SK-N-SH (cell line): ENCODE data around the gene NPFFR1. TPM values are rescaled to one million over a fixed set of nuclear protein-coding genes. Genes with fewer than 3 reads are reported as not detected.

Experiments
- CTCF ChIA-PET: fragments of 300-600, 350-600 bp; formaldehyde crosslinking; extraction: SDS; loops from one replicate; lab custom pipeline; 2021; lab: Yijun Ruan, JAX
- POLR2A ChIA-PET: fragments of 350-600 bp; sonication (Branson Sonifier 250); formaldehyde crosslinking; extraction: SDS; loops from one replicate; lab custom pipeline; 2020; ENCODE audit warnings: antibody characterized with exemption, inconsistent platforms; lab: Yijun Ruan, JAX
- DNase-seq: peaks from one replicate; pipeline ENCODE4 v3.0.0; 2012
- H2AFZ ChIP-seq: fragments of 200-600 bp; sonication (generic); 2 replicates; pipeline ENCODE4 v1.8.1; 2016; ENCODE audit warnings: antibody characterized with exemption, mild to moderate bottlenecking, low read depth
- H3F3A ChIP-seq: fragments of 200-600 bp; sonication (generic); replicated peaks from 2 replicates; pipeline ENCODE3; 2016; ENCODE audit warnings: antibody characterized with exemption, mild to moderate bottlenecking; ENCODE audit not compliant: insufficient read depth
- H3K27ac ChIP-seq, 2 experiments: fragments of 200-500 bp in 1 of 2; fragments of 200-600 bp in 1 of 2; sonication (Bioruptor generic) in 1 of 2; sonication (generic), shearing (Covaris generic) in 1 of 2; 2 replicates each; pipeline versions ENCODE4 v1.5.1 to v1.6.1; 2014 to 2016; ENCODE audit warnings: low read depth in 2 of 2, inconsistent platforms in 1 of 2, low read length in 1 of 2, mild to moderate bottlenecking in 1 of 2, mixed read lengths in 1 of 2
- H3K27me3 ChIP-seq: fragments of 200-600 bp; sonication (generic), shearing (Covaris generic); 2 replicates; pipeline ENCODE4 v1.6.1; 2016; ENCODE audit warnings: mixed run types; ENCODE audit not compliant: insufficient read depth
- H3K36me3 ChIP-seq, 2 experiments: fragments of 200-500 bp in 1 of 2; fragments of 200-600 bp in 1 of 2; sonication (Bioruptor generic) in 1 of 2; sonication (generic) in 1 of 2; replicated peaks in 1 of 2; 2 replicates each; pipeline versions ENCODE3 to v1.5.1; 2014 to 2016; ENCODE audit warnings: low read length in 1 of 2, mild to moderate bottlenecking in 1 of 2; ENCODE audit not compliant: insufficient read depth in 2 of 2, control insufficient read depth in 1 of 2
- H3K4me1 ChIP-seq, 2 experiments: fragments of 200-500 bp in 1 of 2; fragments of 200-600 bp in 1 of 2; sonication (Bioruptor generic) in 1 of 2; sonication (generic), shearing (Covaris generic) in 1 of 2; 2 replicates each; pipeline versions ENCODE4 v1.5.1 to v1.6.1; 2014 to 2016; ENCODE audit warnings: low read depth in 1 of 2, low read length in 1 of 2, mixed run types in 1 of 2; ENCODE audit not compliant: insufficient read depth in 2 of 2, control insufficient read depth in 1 of 2
- H3K4me2 ChIP-seq: fragments of 200-600 bp; sonication (generic), shearing (Covaris generic); 2 replicates; pipeline ENCODE4 v1.6.1; 2017; ENCODE audit warnings: mixed run types
- H3K4me3 ChIP-seq, 2 experiments: fragments of 200-500 bp in 1 of 2; fragments of 200-600 bp in 1 of 2; sonication (Bioruptor generic) in 1 of 2; sonication (generic), shearing (Covaris generic) in 1 of 2; 2 replicates each; pipeline versions ENCODE4 v1.5.1 to v1.8.1; 2014 to 2016; ENCODE audit warnings: low read depth in 2 of 2, inconsistent platforms in 1 of 2, low read length in 1 of 2, mild to moderate bottlenecking in 1 of 2, mixed read lengths in 1 of 2, moderate library complexity in 1 of 2
- H3K79me2 ChIP-seq: fragments of 200-600 bp; sonication (generic); 2 replicates; pipeline ENCODE4 v1.8.1; 2017; ENCODE audit warnings: mild to moderate bottlenecking; ENCODE audit not compliant: insufficient read depth
- H3K9ac ChIP-seq: fragments of 200-600 bp; sonication (generic); 2 replicates; pipeline ENCODE4 v1.6.1; 2017; ENCODE audit warnings: mixed run types
- H3K9me2 ChIP-seq: fragments of 200-600 bp; sonication (generic); 2 replicates; pipeline ENCODE4 v1.6.1; 2017; ENCODE audit warnings: mixed run types
- H3K9me3 ChIP-seq: fragments of 200-600 bp; sonication (generic); 2 replicates; pipeline ENCODE4 v1.6.1; 2017; ENCODE audit warnings: mixed run types, mild to moderate bottlenecking, moderate library complexity
- H4K20me1 ChIP-seq: fragments of 200-600 bp; sonication (generic); 2 replicates; pipeline ENCODE4 v1.6.1; 2017; ENCODE audit warnings: mild to moderate bottlenecking, mixed run types; ENCODE audit not compliant: insufficient read depth
- CHD2 ChIP-seq: fragments of 150-350 bp; IDR thresholded peaks from 2 replicates; pipeline ENCODE4 v1.6.1; 2018; ENCODE audit warnings: low read length; ENCODE audit not compliant: partially characterized antibody
- ELF1 ChIP-seq: IDR thresholded peaks from 2 replicates; pipeline ENCODE4 v1.4.0; 2012
- EZH2phosphoT487 ChIP-seq: fragments of 200-600 bp; sonication (generic); IDR thresholded peaks from 2 replicates; pipeline ENCODE4 v1.6.1; 2017; ENCODE audit warnings: low read depth, mixed run types, mild to moderate bottlenecking, antibody characterized with exemption, moderate library complexity, borderline replicate concordance
- FOXJ3 ChIP-seq: sonication (generic); formaldehyde crosslinking; IDR thresholded peaks from 2 replicates; pipeline ENCODE4 v1.5.1; 2020; ENCODE audit warnings: mild to moderate bottlenecking, missing genetic modification reagents
- FOXM1 ChIP-seq: IDR thresholded peaks from 2 replicates; pipeline ENCODE4 v1.4.0; 2012; ENCODE audit warnings: low read depth, mild to moderate bottlenecking
- GABPA ChIP-seq: IDR thresholded peaks from 2 replicates; pipeline ENCODE4 v1.4.0; 2012; ENCODE audit warnings: low read depth, mild to moderate bottlenecking
- GATA2 ChIP-seq: sonication (generic); formaldehyde crosslinking; IDR thresholded peaks from 2 replicates; pipeline ENCODE4 v1.5.0; 2020; ENCODE audit warnings: mild to moderate bottlenecking, missing genetic modification reagents
- MEF2A ChIP-seq: IDR thresholded peaks from 2 replicates; pipeline ENCODE4 v1.4.0; 2012; ENCODE audit warnings: low read depth, borderline replicate concordance
- RAD21 ChIP-seq: IDR thresholded peaks from 2 replicates; pipeline ENCODE4 v1.6.1; 2012; ENCODE audit warnings: mild to moderate bottlenecking, low read length
- RCOR1 ChIP-seq: fragments of 150-350 bp; IDR thresholded peaks from 2 replicates; pipeline ENCODE4 v1.6.1; 2017; ENCODE audit warnings: antibody characterized with exemption, low read length
- RFX5 ChIP-seq: IDR thresholded peaks from 2 replicates; pipeline ENCODE4 v1.6.1; 2012; ENCODE audit warnings: mild to moderate bottlenecking, improper control_type of control experiment, low read length
- RXRA ChIP-seq: IDR thresholded peaks from 2 replicates; pipeline ENCODE4 v1.4.0; 2012; ENCODE audit warnings: low read depth, mild to moderate bottlenecking, borderline replicate concordance
- SMC3 ChIP-seq: IDR thresholded peaks from 2 replicates; pipeline ENCODE4 v1.6.1; 2012; ENCODE audit warnings: low read depth, low read length, improper control_type of control experiment
- TCF12 ChIP-seq: IDR thresholded peaks from 2 replicates; pipeline ENCODE4 v1.4.0; 2012
- TEAD4 ChIP-seq: IDR thresholded peaks from 2 replicates; pipeline ENCODE4 v1.4.0; 2012; ENCODE audit warnings: mild to moderate bottlenecking, borderline replicate concordance; ENCODE audit not compliant: insufficient read depth
- WGBS: methylation state at CpG from one replicate; pipeline ENCODE4 v1.1.6; 2017; ENCODE audit warnings: low lambda C conversion rate; 5-methylcytosine and 5-hydroxymethylcytosine counted together
- polyA plus RNA-seq, 3 experiments: library from polyadenylated mRNA; depleted of rRNA; stranded (reverse); fragments of >200 nt; gene quantifications; 2 replicates each; pipeline ENCODE4 v1.2.3, GENCODE V29; 2012
- TF ChIP-seq, protein P1 (sequence below): IDR thresholded peaks from 2 replicates; pipeline ENCODE4 v1.6.1; 2012; ENCODE audit warnings: mild to moderate bottlenecking, low read depth, low read length, moderate library complexity
- TF ChIP-seq, protein P2 (sequence below): IDR thresholded peaks from 2 replicates; pipeline ENCODE4 v1.4.0; 2012; ENCODE audit warnings: low read depth
- TF ChIP-seq, protein P3 (sequence below): fragments of 150-350 bp; IDR thresholded peaks from 2 replicates; pipeline ENCODE4 v1.6.1; 2017; ENCODE audit warnings: antibody characterized with exemption, low read length, low read depth, borderline replicate concordance
- TF ChIP-seq, protein P4 (sequence below): IDR thresholded peaks from 2 replicates; pipeline ENCODE4 v1.4.0; 2012; ENCODE audit warnings: low read depth, borderline replicate concordance
- TF ChIP-seq, protein P5 (sequence below): fragments of 200-600 bp; sonication (generic); IDR thresholded peaks from 2 replicates; pipeline ENCODE4 v1.6.1; 2017; ENCODE audit warnings: antibody characterized with exemption, mild to moderate bottlenecking, moderate library complexity

NPFFR1 gene
- polyA plus RNA-seq, 1 of the 3 experiments (the other 2 are of a cell fraction) = not detected

DNA sequence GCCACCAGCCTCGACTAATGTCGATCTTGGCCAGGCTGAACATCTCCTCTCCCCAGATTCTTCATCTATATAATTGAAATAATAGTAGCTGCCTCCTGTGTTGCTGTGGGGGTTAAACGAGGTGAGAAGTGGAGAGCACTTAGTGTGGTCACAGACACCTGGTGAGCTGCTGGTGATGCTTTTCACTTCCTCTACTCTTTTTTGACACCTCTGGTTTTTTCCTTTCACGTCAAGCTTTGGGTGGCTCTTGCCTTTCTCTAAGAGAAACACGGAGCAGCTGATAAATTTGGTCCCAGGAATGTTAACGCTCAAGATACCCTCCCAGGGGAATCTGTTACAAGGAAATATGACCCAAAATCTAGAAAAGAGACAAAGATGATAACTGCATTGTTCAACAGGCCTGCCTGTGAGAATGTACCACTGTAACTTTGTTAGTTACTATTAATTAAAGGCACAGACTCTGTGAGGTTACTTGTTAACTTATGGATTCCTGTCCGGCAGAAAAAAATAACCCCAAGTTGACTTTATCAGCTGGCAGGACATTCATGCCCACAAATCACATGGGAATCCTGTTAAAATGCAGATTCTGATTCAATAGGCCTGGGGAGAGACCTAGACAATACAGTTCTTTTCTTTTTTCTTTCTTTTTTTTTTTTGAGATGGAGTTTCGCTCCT is 9.5 kb upstream of the NPFFR1 start (continued):
- TF ChIP-seq, protein P1, sequence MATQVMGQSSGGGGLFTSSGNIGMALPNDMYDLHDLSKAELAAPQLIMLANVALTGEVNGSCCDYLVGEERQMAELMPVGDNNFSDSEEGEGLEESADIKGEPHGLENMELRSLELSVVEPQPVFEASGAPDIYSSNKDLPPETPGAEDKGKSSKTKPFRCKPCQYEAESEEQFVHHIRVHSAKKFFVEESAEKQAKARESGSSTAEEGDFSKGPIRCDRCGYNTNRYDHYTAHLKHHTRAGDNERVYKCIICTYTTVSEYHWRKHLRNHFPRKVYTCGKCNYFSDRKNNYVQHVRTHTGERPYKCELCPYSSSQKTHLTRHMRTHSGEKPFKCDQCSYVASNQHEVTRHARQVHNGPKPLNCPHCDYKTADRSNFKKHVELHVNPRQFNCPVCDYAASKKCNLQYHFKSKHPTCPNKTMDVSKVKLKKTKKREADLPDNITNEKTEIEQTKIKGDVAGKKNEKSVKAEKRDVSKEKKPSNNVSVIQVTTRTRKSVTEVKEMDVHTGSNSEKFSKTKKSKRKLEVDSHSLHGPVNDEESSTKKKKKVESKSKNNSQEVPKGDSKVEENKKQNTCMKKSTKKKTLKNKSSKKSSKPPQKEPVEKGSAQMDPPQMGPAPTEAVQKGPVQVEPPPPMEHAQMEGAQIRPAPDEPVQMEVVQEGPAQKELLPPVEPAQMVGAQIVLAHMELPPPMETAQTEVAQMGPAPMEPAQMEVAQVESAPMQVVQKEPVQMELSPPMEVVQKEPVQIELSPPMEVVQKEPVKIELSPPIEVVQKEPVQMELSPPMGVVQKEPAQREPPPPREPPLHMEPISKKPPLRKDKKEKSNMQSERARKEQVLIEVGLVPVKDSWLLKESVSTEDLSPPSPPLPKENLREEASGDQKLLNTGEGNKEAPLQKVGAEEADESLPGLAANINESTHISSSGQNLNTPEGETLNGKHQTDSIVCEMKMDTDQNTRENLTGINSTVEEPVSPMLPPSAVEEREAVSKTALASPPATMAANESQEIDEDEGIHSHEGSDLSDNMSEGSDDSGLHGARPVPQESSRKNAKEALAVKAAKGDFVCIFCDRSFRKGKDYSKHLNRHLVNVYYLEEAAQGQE = no peak
- TF ChIP-seq, protein P2, sequence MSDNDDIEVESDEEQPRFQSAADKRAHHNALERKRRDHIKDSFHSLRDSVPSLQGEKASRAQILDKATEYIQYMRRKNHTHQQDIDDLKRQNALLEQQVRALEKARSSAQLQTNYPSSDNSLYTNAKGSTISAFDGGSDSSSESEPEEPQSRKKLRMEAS = no peak
- TF ChIP-seq TEAD4 (no peak), FOXJ3 (CRISPR knock-in tag) (no peak), RXRA (no peak), FOXM1 (no peak)
- TF ChIP-seq, protein P3, sequence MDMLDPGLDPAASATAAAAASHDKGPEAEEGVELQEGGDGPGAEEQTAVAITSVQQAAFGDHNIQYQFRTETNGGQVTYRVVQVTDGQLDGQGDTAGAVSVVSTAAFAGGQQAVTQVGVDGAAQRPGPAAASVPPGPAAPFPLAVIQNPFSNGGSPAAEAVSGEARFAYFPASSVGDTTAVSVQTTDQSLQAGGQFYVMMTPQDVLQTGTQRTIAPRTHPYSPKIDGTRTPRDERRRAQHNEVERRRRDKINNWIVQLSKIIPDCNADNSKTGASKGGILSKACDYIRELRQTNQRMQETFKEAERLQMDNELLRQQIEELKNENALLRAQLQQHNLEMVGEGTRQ = no peak
- TF ChIP-seq, protein P4, sequence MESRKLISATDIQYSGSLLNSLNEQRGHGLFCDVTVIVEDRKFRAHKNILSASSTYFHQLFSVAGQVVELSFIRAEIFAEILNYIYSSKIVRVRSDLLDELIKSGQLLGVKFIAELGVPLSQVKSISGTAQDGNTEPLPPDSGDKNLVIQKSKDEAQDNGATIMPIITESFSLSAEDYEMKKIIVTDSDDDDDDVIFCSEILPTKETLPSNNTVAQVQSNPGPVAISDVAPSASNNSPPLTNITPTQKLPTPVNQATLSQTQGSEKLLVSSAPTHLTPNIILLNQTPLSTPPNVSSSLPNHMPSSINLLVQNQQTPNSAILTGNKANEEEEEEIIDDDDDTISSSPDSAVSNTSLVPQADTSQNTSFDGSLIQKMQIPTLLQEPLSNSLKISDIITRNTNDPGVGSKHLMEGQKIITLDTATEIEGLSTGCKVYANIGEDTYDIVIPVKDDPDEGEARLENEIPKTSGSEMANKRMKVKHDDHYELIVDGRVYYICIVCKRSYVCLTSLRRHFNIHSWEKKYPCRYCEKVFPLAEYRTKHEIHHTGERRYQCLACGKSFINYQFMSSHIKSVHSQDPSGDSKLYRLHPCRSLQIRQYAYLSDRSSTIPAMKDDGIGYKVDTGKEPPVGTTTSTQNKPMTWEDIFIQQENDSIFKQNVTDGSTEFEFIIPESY = no peak

DNA sequence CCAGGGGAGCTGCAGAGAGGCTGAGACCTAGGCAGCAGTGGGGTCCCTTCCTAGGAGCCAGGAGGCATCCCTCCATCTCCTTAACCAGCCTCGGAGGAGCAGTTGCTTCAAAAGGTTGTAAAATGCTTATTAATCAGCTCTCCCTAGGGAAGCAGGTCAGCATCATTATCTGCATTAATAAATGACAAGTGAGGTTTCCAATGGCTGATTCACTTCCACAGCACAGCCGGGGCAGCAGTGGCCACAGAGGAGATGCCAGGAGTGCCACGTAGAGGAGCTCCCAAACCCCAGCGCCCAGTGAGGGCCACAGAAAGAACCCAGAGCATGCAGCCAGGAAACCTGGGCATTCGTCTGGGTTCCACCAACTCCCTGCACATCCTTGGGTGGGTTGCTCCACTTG is 8.2 kb upstream of the NPFFR1 start:
- H3K27me3 ChIP-seq = no peaks in the 10 kb centered on the region
- no peak for TF ChIP-seq RAD21
- no peak for TF ChIP-seq FOXM1
- no peak for TF ChIP-seq MEF2A
- no peak for TF ChIP-seq CHD2
- TF ChIP-seq EZH2phosphoT487 = no peak
- no peak for TF ChIP-seq ELF1
- TF ChIP-seq GABPA = no peak
- TF ChIP-seq, protein P2 = no peak
- no peak for TF ChIP-seq TCF12
- TF ChIP-seq, protein P5, sequence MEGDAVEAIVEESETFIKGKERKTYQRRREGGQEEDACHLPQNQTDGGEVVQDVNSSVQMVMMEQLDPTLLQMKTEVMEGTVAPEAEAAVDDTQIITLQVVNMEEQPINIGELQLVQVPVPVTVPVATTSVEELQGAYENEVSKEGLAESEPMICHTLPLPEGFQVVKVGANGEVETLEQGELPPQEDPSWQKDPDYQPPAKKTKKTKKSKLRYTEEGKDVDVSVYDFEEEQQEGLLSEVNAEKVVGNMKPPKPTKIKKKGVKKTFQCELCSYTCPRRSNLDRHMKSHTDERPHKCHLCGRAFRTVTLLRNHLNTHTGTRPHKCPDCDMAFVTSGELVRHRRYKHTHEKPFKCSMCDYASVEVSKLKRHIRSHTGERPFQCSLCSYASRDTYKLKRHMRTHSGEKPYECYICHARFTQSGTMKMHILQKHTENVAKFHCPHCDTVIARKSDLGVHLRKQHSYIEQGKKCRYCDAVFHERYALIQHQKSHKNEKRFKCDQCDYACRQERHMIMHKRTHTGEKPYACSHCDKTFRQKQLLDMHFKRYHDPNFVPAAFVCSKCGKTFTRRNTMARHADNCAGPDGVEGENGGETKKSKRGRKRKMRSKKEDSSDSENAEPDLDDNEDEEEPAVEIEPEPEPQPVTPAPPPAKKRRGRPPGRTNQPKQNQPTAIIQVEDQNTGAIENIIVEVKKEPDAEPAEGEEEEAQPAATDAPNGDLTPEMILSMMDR = no peak
- no peak for TF ChIP-seq SMC3
- no peak for TF ChIP-seq FOXJ3 (CRISPR knock-in tag)
- TF ChIP-seq RCOR1 = no peak
- no peak for TF ChIP-seq RFX5
- no peak for TF ChIP-seq GATA2 (CRISPR knock-in tag)
- TF ChIP-seq, all 33 proteins: peak for 0
- Histone ChIP-seq H3K4me1 (peaks cover 6 to 10% of the 10 kb centered on the region in 2 experiments; a peak in 1 of 4 replicates), H3K9me2 (no peaks in the 10 kb centered on the region), H3K9ac (no peak overlapping the region), H2AFZ (no peak overlapping the region), H3K36me3 (no peaks in the 10 kb centered on the region), H3K79me2 (no peaks in the 10 kb centered on the region), H3K27ac (no peak overlapping the region), H4K20me1 (no peaks in the 10 kb centered on the region), H3K9me3 (no peaks in the 10 kb centered on the region), H3F3A (peaks cover 4% of the 10 kb centered on the region), H3K4me2 (no peak overlapping the region), H3K4me3 (no peak overlapping the region)
- WGBS = 89% methylated on average over 1 of the region's 5 CpGs
- no peak for DNase-seq
- CTCF ChIA-PET = interaction anchor here (1.2 to 1.7 kb wide), 5 partner anchors 26 to 72 kb away, joined by 3 to 7 read pairs (median 4); no protein-coding TSS in a partner anchor
- POLR2A ChIA-PET = no interaction called here
